Subcutaneous abdominal adipose tissue (tissue), 5 donors: Measurements from ENCODE around the gene TRPV4.
A peak's percentile ranks its signal among the peaks of the same experiment; 100 is the strongest.

Experiments
- H3K27ac ChIP-seq: one replicate; pipeline ENCODE4 v1.7.0; 2013; ENCODE audit warnings: low read depth, mild to moderate bottlenecking, inconsistent platforms, low read length, moderate library complexity
- H3K27me3 ChIP-seq, 5 donors: one replicate each; pipeline ENCODE4 v1.7.0; 2013; ENCODE audit warnings: low read length in 5 of 5, inconsistent platforms in 1 of 5; ENCODE audit not compliant: control insufficient read depth in 5 of 5, insufficient read depth in 4 of 5
- H3K36me3 ChIP-seq, 5 donors: one replicate each; pipeline ENCODE4 v1.7.0; 2013; ENCODE audit warnings: low read length in 5 of 5; ENCODE audit not compliant: control insufficient read depth in 5 of 5, insufficient read depth in 5 of 5
- H3K4me1 ChIP-seq, 5 donors: one replicate each; pipeline ENCODE4 v1.7.0; 2013; ENCODE audit warnings: low read length in 5 of 5, mild to moderate bottlenecking in 3 of 5, moderate library complexity in 1 of 5; ENCODE audit not compliant: control insufficient read depth in 5 of 5, insufficient read depth in 5 of 5
- H3K4me3 ChIP-seq, 5 donors: one replicate each; pipeline ENCODE4 v1.7.0; 2013; ENCODE audit warnings: low read length in 5 of 5, low read depth in 1 of 5
- H3K9ac ChIP-seq, 5 donors: one replicate each; pipeline ENCODE4 v1.7.0; 2013; ENCODE audit warnings: low read length in 5 of 5, mild to moderate bottlenecking in 4 of 5, moderate library complexity in 3 of 5
- H3K9me3 ChIP-seq, 5 donors: one replicate each; pipeline ENCODE4 v1.7.0; 2013; ENCODE audit warnings: low read length in 5 of 5; ENCODE audit not compliant: control insufficient read depth in 5 of 5
- donor health status: healthy.
- donor health status: healthy.
- donor health status: healthy.
- donor health status: healthy.
- donor health status: healthy.

The TRPV4 gene

GRCh38 chr12:109737126-109737525 lies 96.1 kb downstream of the TRPV4 start:
- Histone ChIP-seq H3K9ac (no peak overlapping the region), H3K36me3 (no peaks in the 10 kb centered on the region), H3K27ac (no peak overlapping the region), H3K9me3 (no peaks in the 10 kb centered on the region), H3K27me3 (peaks cover 5 to 38% (median 24%) of the 10 kb centered on the region in 5 donors), H3K4me1 (peaks cover 0 to 5% (median 0%) of the 10 kb centered on the region in 5 donors), H3K4me3 (no peak overlapping the region)

GRCh38 chr12:109736552-109737108 lies 96.6 kb downstream of the TRPV4 start:
- no peaks in the 10 kb centered on the region for H3K36me3 ChIP-seq
- H3K9me3 ChIP-seq: no peaks in the 10 kb centered on the region
- H3K27ac ChIP-seq: no peak overlapping the region
- H3K4me1 ChIP-seq: peaks cover 0 to 5% (median 0%) of the 10 kb centered on the region in 5 donors
- H3K9ac ChIP-seq: no peak overlapping the region
- H3K27me3 ChIP-seq: peaks cover 5 to 43% (median 26%) of the 10 kb centered on the region in 5 donors
- H3K4me3 ChIP-seq: no peak overlapping the region

- Histone ChIP-seq H3K27ac (no peak overlapping the region), H3K4me1 (peaks cover 0 to 5% (median 0%) of the 10 kb centered on the region in 5 donors), H3K9ac (no peak overlapping the region), H3K4me3 (no peak overlapping the region), H3K36me3 (no peaks in the 10 kb centered on the region), H3K9me3 (no peaks in the 10 kb centered on the region), H3K27me3 (peaks cover 7 to 44% (median 24%) of the 10 kb centered on the region in 5 donors)
Observed at GRCh38 chr12:109735825-109736551, 97.2 kb downstream of the TRPV4 start.

- peaks cover 0 to 5% (median 0%) of the 10 kb centered on the region in 5 donors for H3K4me1 ChIP-seq
- H3K4me3 ChIP-seq: no peak overlapping the region
- H3K27ac ChIP-seq: no peak overlapping the region
Observed at GRCh38 chr12:109735051-109735521, 98.1 kb downstream of the TRPV4 start.

GRCh38 chr12:109734219-109735000 lies 98.8 kb downstream of the TRPV4 start:
- Histone ChIP-seq H3K4me3 (peak overlapping the region in 1 of 5 donors; percentile 36), H3K9me3 (no peaks in the 10 kb centered on the region), H3K4me1 (peaks cover 0 to 5% (median 0%) of the 10 kb centered on the region in 5 donors), H3K27me3 (peaks cover 10 to 47% (median 20%) of the 10 kb centered on the region in 5 donors), H3K9ac (no peak overlapping the region), H3K36me3 (no peaks in the 10 kb centered on the region), H3K27ac (no peak overlapping the region)

More at GRCh38 chr12:109735051-109735521, 98.1 kb downstream of the TRPV4 start:
- Histone ChIP-seq H3K36me3 (no peaks in the 10 kb centered on the region), H3K27me3 (peaks cover 10 to 45% (median 20%) of the 10 kb centered on the region in 5 donors), H3K9me3 (no peaks in the 10 kb centered on the region), H3K9ac (no peak overlapping the region)
